ENCODE results near the gene CHST3.

GRCh38 chr10:72001033-72001395 lies 36.8 kb downstream of the CHST3 start:
- TF ChIP-seq EGR1 (IDR thresholded peaks at IDR 0.05): no peak
- no peak for TF ChIP-seq EP300 (IDR thresholded peaks at IDR 0.05; ENCODE audit: borderline replicate concordance)
- no peak for TF ChIP-seq RAD21 (IDR thresholded peaks at IDR 0.05; ENCODE audit: low read depth)
- no peak for TF ChIP-seq CEBPB (IDR thresholded peaks at IDR 0.05)
- TF ChIP-seq FOXM1 (IDR thresholded peaks at IDR 0.05; ENCODE audit: borderline replicate concordance, low read depth): no peak
- TF ChIP-seq, protein P1, sequence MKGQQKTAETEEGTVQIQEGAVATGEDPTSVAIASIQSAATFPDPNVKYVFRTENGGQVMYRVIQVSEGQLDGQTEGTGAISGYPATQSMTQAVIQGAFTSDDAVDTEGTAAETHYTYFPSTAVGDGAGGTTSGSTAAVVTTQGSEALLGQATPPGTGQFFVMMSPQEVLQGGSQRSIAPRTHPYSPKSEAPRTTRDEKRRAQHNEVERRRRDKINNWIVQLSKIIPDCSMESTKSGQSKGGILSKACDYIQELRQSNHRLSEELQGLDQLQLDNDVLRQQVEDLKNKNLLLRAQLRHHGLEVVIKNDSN (IDR thresholded peaks at IDR 0.05): no peak
- no peak for TF ChIP-seq TAF1 (IDR thresholded peaks at IDR 0.05; ENCODE audit: low read depth)
- no peak for TF ChIP-seq MAX (IDR thresholded peaks at IDR 0.05)
- TF ChIP-seq TEAD4 (IDR thresholded peaks at IDR 0.05): no peak
- no peak for TF ChIP-seq YY1 (IDR thresholded peaks at IDR 0.05; ENCODE audit: low read depth)
- no peak for TF ChIP-seq NFIC (IDR thresholded peaks at IDR 0.05)
- no peak for TF ChIP-seq ZBTB7A (IDR thresholded peaks at IDR 0.05; ENCODE audit: low read depth)
- no peak for TF ChIP-seq REST (IDR thresholded peaks at IDR 0.05; ENCODE audit: low read depth)
